Ishikawa (cell line): ENCODE data around the gene PLCL1.

Experiments
- CEBPB ChIP-seq: IDR thresholded peaks from 2 replicates; pipeline ENCODE4 v1.6.1; 2012
- CREB1 ChIP-seq: IDR thresholded peaks from 2 replicates; pipeline ENCODE4 v1.6.1; 2012; ENCODE audit warnings: low read depth
- EGR1 ChIP-seq: IDR thresholded peaks from 2 replicates; pipeline ENCODE4 v1.6.1; 2012
- EP300 ChIP-seq: IDR thresholded peaks from 2 replicates; pipeline ENCODE4 v1.6.1; 2012; ENCODE audit warnings: borderline replicate concordance
- FOXM1 ChIP-seq: IDR thresholded peaks from 2 replicates; pipeline ENCODE4 v1.6.1; 2012; ENCODE audit warnings: low read depth, borderline replicate concordance
- MAX ChIP-seq: IDR thresholded peaks from 2 replicates; pipeline ENCODE4 v1.6.1; 2012
- NFIC ChIP-seq: IDR thresholded peaks from 2 replicates; pipeline ENCODE4 v1.6.1; 2012
- RAD21 ChIP-seq: IDR thresholded peaks from 2 replicates; pipeline ENCODE4 v1.6.1; 2012; ENCODE audit warnings: low read depth
- REST ChIP-seq: IDR thresholded peaks from 2 replicates; pipeline ENCODE4 v1.6.1; 2012; ENCODE audit warnings: low read depth, mild to moderate bottlenecking
- TAF1 ChIP-seq: IDR thresholded peaks from 2 replicates; pipeline ENCODE4 v1.6.1; 2012; ENCODE audit warnings: low read depth, mild to moderate bottlenecking
- TCF12 ChIP-seq: IDR thresholded peaks from 2 replicates; pipeline ENCODE4 v1.6.1; 2012; ENCODE audit warnings: low read depth
- TEAD4 ChIP-seq: IDR thresholded peaks from 2 replicates; pipeline ENCODE4 v1.6.1; 2012
- USF1 ChIP-seq: IDR thresholded peaks from 2 replicates; pipeline ENCODE4 v1.6.1; 2012
- YY1 ChIP-seq: IDR thresholded peaks from 2 replicates; pipeline ENCODE4 v1.6.1; 2012; ENCODE audit warnings: low read depth
- ZBTB7A ChIP-seq: IDR thresholded peaks from 2 replicates; pipeline ENCODE4 v1.6.1; 2012; ENCODE audit warnings: low read depth

Gene PLCL1

GRCh38 chr2:198056836-198057235, 252.4 kb downstream of the PLCL1 start:
- TF ChIP-seq TEAD4 = no peak
- no peak for TF ChIP-seq REST
- no peak for TF ChIP-seq ZBTB7A
- no peak for TF ChIP-seq TAF1
- no peak for TF ChIP-seq NFIC
- TF ChIP-seq FOXM1 = no peak
- TF ChIP-seq YY1 = no peak
- no peak for TF ChIP-seq TCF12

- TF ChIP-seq REST (no peak), TCF12 (no peak), USF1 (no peak), EGR1 (no peak), FOXM1 (no peak), CREB1 (no peak), RAD21 (no peak), TEAD4 (no peak)
These were observed 255.4 kb downstream of the PLCL1 start for GRCh38 chr2:198059800-198060199.

GRCh38 chr2:198060277-198060676, 255.9 kb downstream of the PLCL1 start:
- no peak for TF ChIP-seq YY1
- no peak for TF ChIP-seq TAF1
- no peak for TF ChIP-seq RAD21
- TF ChIP-seq TCF12 = no peak
- TF ChIP-seq USF1 = no peak
- TF ChIP-seq NFIC = no peak
- no peak for TF ChIP-seq EGR1

GRCh38 chr2:198062826-198063225, 258.4 kb downstream of the PLCL1 start:
- TF ChIP-seq EP300 (no peak), RAD21 (no peak), ZBTB7A (no peak), YY1 (no peak), MAX (no peak), TEAD4 (no peak), CEBPB (no peak), CREB1 (no peak), TCF12 (no peak), FOXM1 (no peak), EGR1 (no peak), USF1 (no peak), TAF1 (no peak), REST (no peak)

DNA sequence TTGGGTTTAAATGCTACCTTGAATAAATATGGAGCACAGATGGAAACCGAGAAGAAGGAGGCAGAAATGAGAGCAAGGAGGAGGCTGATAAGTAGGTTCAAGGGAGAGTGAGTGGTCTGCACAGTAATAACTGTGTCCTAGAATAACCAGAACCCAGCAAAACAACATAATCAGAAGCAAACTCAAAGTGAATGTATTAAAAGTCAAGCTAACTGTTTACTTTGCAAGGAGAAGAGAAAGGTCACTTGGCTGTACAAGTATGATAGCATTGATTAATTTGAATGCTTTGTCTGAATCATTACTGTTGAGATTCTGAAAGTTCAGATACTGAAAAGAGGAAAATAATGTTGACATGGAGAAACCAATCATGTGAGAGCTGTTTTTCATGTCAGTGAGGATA, 258.8 kb downstream of the PLCL1 start:
- no peak for TF ChIP-seq USF1
- TF ChIP-seq MAX = no peak
- no peak for TF ChIP-seq CEBPB
- TF ChIP-seq TCF12 = no peak
- no peak for TF ChIP-seq REST
- TF ChIP-seq NFIC = no peak
- no peak for TF ChIP-seq FOXM1
- TF ChIP-seq EGR1 = no peak
- TF ChIP-seq CREB1 = no peak
